OCI-M2 (cell line): Measurements from ENCODE around the gene BEND2.

Experiments used
- DNase-seq: peaks from one replicate; lab custom pipeline; 2025; ENCODE audit not compliant: unreplicated experiment; lab: John Stamatoyannopoulos, UW

The BEND2 gene

GRCh38 chrX:18146009-18146408, 74.7 kb downstream of the BEND2 start:
- DNase-seq: no peak

- no peak for DNase-seq
Observed at GRCh38 chrX:18136816-18137215, 83.9 kb downstream of the BEND2 start.

GRCh38 chrX:18133605-18134004, 87.1 kb downstream of the BEND2 start:
- no peak for DNase-seq

- no peak for DNase-seq
Observed at GRCh38 chrX:18129690-18130089, 91.0 kb downstream of the BEND2 start.

- no peak for DNase-seq
Observed at GRCh38 chrX:18126971-18127370, 93.7 kb downstream of the BEND2 start.

- no peak for DNase-seq
Observed at GRCh38 chrX:18119856-18120255, 100.8 kb downstream of the BEND2 start.
